ENCODE measurements around the gene VIPAS39.

VIPAS39 gene

DNA sequence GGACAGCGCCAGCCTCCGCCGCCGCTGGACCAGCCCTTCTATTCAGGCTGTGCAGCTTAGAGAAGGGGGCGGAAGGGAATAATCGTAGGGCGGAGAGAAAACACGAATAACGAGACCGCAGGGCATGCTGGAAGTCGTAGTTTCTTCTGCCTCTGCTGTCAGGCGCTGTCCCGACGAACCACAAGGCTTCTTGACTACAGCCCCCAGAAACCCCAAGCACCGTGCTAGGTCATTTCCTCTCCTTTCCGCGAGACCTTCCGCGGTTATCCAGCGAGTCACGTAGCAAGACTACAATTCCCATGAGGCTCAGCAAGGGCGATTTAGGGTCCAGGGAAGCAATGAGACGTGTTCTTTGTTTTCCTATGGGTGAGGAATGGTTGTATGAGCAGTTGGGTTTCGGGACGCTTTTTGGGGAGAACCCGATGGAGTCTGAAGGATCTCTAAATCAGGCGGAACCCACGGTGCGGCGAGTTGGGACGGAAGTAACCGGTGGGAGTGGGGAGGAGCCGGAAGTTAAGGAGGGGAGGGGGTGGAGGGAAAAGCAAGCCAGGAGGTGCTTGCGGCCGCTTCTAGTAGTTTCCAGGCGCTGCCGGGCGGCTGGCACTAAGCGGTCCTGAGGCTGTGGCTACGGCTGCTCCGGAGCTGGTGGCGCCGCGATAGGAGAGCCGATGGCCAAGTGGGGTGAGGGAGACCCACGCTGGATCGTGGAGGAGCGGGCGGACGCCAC is at the start of gene VIPAS39, which contains the start of gene AHSA1:
VIPAS39 (minus strand) TSS at position 80 of the 727 bp plus-strand sequence. CDS start 3,499 bp downstream, outside the sequence.
AHSA1 (plus strand) TSS at position 572 of the 727 bp plus-strand sequence; CDS start at position 669, 97 bp downstream.
- DNase-seq: peak; percentile 88

DNA sequence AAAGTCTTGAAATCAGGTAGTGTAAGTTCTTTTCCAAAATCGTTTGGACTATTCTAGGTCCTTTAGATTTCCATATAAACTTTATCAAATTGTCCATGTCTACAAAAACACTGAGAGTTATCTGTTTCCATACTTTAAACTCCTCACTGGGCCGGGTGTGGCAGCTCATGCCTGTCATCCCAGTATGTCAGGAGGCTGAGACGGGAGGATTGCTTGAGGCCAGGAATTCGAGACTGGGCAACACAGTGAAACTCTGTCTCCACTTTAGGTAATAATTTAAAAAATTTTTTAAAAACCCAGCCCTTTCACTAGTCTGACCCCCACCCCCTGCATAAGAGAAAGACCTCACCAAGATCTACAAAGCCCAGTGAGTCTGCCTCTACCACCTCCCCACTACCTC is 47.6 kb upstream of the VIPAS39 start:
- no peak for DNase-seq

DNA sequence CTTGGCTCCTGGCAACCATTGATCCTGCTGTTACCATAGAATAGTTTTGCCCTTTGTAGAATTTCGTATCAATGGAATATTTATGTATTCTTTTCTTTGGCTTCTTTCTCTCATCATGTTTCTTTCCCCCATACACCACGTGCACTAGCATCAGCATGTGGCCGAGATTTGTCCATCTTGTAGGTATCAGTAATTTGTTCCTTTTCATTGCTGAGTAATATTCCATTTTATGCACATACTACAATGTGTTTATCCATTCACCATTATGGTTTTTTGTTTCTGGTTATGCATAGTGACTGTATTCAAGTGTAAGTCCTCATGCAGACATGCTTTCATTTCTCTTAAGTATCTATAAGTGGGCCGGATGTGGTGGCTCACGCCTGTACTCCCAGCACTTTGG is 45.7 kb upstream of the VIPAS39 start:
- DNase-seq: no peak

DNA sequence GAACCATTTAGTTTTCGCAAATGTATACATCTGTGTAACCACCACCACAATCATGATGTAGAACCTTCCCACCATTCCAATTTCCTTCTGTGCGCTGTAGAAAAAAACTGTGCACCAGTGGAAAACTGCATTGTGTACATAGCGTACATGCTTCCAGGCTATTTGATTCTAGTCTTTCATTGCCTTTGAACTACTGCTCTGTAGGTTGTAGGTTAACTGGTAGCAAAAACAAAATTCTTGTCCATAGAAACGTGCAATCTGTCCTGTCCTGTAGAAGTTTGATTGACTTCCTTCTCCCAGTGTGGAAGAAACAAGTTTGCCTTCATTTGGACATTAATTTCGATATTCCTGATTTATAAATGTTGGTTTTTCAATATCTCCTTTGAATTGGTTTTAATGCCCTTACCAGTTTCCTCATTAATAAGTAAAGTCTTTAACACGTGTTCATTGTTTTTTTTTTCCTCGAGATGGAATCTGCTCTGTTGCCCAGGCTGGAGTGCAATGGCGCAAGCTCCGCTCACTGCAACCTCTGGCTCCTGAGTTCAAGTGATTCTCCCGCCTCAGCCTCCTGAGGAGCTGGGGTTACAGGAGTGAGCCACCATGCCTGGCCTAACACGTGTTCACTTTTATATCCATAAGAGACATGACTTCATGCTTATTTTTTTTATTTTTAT is 44.8 kb upstream of the VIPAS39 start:
- no peak for DNase-seq

DNA sequence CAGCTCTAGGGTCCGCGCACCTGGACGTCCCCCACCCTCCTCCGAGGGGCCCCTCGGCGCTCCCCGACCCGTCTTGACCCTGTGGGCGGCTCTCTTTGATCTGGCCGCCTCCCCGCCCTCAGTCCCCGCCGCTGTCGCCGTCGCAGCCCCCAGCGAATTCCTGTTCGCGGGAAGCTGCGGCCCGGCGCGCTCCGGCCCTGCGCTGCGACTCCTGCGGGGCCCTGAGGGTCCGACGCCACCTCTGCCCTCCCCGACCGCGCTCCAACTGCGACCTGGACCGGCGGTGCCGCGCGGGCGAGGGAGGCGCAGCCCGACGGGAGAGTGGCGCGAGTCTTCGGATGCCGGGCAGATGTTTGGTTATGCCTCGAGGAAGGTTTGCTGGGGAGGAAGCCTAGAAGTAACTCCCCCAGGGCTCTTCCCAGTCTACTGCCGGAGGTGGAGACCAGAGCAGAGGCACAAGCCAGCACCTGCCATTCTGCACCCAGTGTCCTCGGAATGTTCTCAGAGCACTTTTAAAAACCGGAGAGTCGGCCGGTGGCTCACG is 41.7 kb upstream of the VIPAS39 start:
- DNase-seq: no peak

DNA sequence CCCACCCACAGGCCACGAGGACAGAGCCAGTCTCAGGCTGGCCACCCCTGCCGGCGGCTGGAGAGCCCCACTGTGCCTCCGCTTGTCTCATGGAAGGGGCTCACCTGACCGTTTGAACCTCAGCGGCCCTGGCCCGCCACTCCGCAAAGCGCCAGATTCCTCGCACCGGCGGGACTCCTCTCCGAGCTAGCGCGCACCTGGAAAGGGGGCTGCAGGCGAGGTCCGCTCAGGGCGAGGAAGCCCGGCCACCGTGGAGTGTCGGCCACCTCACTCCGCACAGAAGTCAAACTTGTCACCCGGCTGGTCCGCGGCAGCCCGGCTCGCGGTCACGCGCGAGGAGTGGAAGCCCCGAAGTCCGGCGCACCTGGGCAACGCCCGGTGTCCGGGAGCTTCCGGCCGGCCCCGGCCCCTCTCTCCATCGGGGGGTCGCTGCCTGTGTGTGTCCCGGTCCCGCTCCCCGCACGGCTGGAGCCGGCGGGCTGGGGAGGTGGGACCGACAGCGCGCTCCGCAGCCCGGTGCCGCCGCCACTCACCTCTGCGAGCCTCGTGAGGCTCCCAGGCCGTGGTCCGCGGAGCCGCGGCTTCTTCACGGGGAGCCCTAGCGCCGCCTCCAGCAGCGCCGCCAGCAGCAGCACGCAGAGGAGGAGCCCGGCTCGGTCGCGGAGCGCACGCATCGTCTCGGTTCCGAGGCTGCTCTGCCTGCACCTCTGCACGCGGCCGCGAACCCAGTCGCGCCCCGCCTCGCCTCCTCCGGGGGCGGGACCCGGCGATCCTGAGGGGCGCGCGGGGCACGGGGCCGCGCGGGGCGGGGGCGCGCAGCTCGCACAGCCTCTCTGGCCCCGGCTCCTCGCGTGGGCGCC is 40.9 kb upstream of the VIPAS39 start, which contains the start of gene ISM2:
ISM2 (minus strand) TSS at position 697 of the 860 bp plus-strand sequence; CDS start at position 674, 23 bp downstream.
- DNase-seq: peak; percentile 22

DNA sequence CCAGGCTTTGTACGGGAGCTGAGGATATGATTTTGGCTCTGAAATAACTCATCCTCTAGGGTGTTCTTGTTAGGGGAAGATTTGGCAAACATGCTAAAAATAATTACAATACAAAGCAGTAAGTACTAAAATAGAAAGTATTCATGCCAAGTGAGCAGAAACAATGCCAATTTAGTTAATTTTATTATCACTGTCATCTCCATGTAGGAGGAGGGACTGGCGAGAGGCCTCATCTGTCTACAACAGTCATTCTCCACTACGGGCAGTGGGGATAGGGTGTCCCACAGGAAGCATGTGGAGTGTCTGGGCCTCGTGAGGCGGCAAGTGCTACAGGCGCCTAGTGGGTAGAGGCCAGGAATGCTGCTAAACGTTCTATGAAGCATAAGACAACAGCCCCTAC is 37.9 kb upstream of the VIPAS39 start:
- DNase-seq: no peak

DNA sequence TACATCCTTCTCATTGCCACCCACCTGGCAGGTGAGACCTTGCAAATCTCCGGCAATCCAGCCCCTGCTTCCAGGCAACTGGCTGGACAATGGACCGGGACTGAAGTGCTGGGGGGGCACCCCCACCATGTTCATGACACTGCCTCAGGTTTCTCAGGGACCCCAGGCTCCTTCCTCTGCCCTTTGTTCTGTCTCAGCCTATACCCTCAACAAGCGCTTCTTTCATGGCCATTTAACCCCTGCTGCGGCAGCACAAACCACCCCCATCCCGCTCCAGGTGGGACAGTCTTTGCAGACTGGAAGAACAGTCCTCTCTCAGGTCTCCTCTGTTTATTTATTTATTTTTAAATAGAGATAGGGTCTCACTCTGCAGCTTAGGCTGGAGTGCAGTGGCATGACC is 33.7 kb upstream of the VIPAS39 start:
- no peak for DNase-seq

DNA sequence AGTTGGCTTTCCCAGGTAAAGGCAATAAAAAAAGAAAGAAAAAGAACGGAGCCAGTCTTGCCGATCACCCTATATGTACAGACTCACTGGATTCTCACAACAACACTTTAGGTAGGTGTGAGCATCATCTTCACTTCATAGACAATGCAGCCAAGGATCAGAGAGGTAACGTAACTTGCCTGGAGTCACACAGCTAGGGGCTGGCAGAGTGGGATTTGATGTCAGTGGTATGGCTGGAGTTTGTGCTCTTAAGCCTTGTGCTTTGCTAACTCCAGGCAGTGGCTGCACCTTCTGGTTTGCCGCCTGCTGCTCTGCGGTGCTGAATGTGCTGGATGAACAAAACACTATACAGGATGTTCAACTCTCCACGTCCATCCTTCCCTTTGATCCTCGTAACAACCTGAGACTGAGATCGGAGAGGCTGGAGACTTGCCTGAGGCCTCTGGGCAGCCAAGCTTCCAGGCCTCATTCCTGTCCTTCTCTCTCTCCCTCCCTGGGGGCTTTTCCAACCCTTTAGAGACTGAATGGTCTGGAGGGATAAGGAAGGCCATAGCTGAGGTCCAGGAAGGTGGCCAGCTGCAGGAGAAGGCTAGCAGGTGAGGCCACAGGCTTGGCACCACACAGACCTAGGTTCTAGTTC is 33.1 kb upstream of the VIPAS39 start:
- no peak for DNase-seq

DNA sequence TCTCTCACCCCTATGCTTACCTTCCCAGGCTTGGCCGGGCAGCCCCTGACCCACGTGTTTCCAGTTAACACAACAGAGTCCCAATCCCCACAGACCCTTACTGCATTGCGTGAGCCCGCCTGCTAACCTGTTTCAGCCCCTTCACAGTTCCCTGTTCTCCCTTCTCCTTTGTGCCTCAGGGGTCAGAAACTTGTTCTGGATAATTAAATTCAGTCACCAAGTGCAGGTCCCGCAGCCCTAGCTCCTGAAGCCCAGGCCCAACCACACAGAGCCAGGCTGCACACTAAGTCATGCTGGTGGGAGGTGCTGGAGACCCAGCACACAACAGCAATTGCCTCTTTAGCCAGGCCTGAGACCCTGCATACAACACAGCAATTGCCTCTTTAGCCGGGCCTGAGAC is 31.6 kb upstream of the VIPAS39 start:
- DNase-seq: no peak

DNA sequence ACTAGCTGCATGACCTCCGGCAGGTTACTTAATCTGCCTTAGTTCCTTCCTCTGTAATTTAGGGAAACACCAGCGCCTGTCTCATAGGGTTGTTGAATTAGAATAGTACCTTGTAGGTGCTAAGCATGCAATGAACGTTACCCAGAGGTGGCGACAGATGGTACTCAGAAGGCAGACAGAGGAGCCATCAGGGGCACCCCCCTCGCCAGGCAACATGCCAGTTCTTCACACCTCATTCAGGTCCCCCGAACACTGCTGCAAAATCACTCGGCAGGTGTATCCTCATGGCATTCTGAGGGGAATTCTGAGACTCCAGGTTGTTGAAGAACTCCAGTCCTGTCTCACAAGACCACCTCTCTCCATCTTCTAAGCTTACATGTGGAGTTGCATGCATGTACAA is 31.2 kb upstream of the VIPAS39 start:
- no peak for DNase-seq

DNA sequence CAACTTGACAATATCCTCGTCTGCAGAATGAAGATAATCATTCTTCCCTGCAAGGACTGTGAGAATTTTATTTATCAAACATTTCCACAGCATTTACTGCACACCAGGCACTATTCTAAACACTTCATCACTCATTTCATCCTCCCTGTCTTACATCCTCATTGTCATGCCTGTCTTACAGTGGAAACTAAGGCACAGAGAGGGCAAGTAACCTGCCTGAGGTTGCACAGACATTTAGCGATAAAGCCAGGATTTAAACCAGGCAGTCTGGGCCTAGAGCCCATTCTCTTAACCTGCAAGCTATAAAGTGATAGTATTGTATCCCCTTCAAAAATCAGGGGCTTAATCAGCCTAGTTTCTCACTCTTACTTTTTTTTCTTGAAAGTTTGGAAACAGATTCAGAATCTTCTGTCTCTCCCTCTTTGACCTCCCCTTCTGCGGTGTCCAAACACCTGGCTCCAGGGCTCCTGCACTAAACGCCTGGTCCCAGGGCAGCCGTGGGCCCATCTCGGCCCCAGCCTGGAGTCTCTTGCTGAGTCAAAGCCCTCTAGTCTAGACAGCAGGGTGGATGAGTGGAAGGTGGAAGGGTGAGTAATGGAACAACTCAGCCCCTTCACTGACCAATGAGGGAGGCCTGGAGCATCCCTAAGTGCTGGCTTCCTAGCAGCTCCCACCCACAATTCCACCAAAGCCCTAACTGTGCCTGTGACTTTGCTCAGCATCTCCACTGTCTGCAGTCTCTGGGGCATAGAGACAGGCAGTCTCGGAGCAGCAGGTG is 28.7 kb upstream of the VIPAS39 start:
- DNase-seq: no peak

DNA sequence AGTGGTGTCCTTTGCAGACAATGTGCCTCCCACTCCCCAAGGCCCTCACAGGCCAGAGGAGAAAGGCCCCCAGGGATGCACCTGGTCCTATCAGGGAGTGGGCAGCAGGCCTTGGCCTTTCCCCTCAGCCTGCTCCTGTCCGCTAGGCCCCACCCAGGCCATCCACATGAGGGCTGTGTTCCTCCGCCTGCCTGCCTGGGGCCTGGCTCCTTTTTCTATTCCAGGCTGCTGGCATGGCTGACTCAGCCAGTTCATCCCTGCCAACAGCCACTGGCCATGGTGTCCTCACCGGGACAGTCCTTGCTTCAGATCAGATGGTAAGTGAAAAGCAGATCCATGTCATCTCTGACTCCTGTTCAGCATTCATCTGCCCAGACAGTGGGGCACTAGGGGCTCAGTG is 27.9 kb upstream of the VIPAS39 start:
- DNase-seq: no peak

DNA sequence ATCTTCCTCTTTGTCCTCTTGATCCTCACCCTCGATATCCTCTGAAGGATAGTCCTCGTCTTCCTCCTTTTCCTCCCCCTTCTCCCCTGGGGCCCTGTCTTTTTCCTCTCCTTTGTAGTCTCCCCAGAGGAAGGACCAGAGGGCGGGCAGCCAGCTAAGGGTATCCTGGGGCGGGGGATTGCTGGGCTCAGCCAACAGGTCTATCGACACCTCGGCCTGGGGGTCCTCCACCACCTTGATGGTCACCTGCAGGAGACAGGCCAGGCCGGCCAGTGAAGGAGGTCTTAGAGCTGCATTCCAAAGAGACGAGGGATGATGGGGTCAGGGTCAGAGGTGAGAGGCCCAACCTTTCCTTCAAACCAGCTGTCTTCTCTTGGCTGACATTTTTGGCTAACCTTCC is 25.0 kb upstream of the VIPAS39 start:
- no peak for DNase-seq

DNA sequence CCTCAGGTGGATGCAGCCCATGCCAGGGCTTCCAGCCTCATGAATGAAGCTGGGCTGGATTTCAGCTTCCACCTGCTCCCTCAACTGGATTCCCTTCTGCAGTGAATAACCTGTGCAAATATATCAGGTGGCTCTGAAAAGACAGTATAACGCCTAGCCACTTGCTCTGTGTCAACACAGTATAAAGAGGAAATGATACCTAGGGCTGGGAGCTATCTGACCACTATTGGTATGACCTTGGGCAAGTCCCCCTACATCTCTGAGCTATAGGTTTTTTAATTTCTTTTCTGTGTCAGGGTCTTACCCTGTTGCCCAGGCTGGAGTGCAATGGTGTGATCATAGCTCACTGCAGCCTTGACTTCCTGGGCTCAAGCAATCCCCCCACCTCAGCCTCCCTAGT is 21.4 kb upstream of the VIPAS39 start:
- DNase-seq: no peak

DNA sequence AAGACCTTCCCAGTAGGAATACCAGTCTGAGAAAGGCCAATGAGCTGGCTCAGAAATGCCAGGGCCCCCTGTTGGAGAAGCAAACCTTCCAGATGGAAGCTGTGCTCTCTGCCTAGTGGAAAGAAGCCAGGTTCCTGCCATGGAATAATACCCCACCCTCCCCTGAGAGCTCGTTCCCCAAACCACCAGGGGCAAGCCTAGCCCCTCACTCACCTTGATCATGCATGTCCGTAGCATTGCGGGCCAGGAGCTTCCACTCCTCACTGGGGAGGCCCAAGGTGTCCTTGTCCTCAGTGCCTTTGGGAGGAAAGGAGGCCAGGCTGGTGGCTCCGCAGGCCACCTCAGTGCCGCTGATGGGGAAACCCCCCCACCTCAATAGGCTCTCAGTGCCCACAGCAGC is 20.6 kb upstream of the VIPAS39 start:
- no peak for DNase-seq

DNA sequence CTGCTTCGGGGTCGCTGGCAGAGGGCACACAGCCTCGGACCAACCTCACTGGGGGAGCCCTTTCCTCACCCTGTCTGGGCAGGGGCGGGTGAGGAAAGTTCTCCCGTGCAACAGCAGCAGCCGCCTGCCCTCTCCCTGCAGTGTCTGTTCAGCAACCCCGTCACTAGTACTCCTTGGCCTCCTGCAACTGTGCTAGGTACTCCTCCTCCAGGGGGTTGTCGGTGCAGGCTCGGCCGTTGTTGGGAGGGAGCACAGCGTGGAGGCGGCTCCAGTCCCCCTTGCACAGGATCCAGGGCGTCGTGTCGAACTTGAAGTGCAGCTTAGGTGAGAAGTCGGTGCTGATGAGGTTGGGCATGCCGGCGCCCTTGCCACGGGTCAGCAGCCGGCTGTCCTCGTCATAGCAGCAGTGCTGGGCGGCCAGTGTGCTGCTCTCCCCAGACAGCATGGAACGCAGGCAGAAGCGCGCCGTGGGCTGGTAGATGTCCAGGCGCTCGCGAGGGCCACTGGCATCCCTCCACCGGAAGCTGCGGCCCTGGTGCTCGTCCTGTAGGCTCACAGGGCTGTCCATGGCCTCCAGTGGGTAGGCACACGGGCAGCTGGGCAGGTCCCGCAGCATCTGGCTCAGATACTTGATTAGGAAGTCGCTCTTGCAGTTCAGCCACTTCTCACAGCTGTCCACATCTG is 18.2 kb upstream of the VIPAS39 start:
- no peak for DNase-seq

DNA sequence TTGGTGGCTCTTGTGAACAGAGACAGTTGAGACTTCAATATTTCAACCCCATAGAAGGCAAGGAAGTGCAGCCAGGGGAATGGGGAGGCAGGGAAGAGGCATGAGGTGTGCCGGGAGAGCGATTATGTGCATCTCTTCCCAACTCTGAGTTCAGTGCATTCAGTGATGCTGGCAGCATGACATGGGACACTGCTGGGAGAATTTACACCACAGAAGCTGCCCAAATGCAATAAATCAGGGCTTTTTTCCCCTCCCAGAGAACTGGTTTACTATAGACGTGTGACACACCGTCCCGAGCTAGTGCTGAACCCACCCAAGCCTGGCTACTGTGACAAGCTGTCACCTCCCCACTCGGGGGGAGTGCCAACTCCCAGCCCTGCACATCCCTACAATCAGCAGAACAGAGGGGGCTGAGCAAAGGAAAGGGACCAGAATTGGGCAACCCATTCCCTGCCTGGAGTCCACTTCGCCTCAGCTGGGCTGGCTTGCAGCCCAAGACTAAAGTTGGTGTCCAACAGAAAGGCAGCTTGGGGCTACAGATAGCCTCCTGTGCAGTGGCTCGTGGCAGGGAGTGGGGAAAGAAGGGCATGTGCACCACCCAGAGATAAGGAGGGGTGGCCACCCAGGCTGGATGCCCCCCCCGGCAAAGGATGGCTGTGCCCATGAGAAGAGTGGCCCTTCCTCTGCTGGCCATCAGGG is 17.2 kb upstream of the VIPAS39 start:
- no peak for DNase-seq

DNA sequence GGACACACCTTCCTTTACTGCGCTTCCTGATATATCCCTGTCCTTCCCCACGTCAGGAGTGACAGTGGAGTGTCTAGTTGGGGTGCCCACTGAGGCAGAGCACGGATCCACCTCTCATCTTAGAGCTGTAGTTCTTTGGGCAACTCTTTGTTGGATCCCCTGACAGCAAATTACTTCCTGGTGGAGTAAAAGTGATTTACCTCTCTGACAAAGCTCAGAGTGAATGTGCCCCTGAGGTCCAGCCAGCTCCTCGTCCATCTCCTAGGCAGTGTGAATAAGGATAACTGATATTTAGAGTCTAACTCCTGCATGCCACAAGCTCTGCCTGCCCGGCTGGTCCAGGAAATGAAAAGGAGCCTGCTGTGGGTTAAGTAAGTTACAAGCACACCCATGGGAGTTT is 16.5 kb upstream of the VIPAS39 start:
- no peak for DNase-seq

DNA sequence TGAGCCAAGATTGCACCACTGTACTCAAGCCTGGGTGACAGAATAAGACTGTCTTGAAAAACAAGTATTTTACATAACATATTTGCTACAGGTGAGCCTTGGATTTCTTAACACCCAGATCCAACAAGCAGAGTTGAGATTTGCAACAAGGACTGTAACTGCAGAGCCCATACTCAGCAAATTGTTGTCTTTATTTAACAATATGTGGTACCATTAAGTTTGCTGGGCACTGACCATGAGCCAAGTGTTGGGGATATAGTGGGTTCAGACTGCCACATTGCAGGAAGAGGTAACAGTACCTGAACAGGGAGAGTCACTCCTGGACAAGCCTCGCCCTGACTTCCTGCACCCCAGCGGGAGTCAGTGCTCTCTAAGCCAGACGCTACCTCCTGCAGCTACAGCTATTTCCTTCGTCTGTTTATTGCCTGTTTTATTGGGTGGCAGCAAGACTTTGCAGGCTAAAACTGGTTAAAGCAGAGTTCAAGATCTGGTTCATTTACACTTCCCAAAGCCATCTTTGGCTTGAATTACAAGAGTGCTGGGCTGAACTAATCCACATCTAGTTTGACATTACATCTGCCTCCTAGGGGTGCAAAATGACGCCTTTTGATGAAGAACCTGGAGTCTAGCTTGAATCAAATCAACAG is 12.9 kb upstream of the VIPAS39 start:
- DNase-seq: no peak
